NCI-H187 treated with DMSO at 0.1 percent for 48 hours (cell line): ENCODE data around the gene NOL6.
"Not testable (repeated sequence)": the region's sequence is repeated elsewhere in the genome, so short reads cannot be mapped to it uniquely, and the experiment has no call there.

Experiments
- DNase-seq: peaks from one replicate; lab custom pipeline; 2025; lab: John Stamatoyannopoulos, UW

NOL6 gene

GRCh38 chr9:33435821-33436277, 37.9 kb downstream of the NOL6 start:
- no peak for DNase-seq

- no peak for DNase-seq
Measured at GRCh38 chr9:33434317-33435105, 39.2 kb downstream of the NOL6 start.

GRCh38 chr9:33433871-33434270, 39.9 kb downstream of the NOL6 start:
- DNase-seq: no peak

GRCh38 chr9:33431420-33431819, 42.3 kb downstream of the NOL6 start:
- no peak for DNase-seq

- no peak for DNase-seq
Measured at GRCh38 chr9:33430942-33431341, 42.8 kb downstream of the NOL6 start.

- DNase-seq: no peak
Measured at GRCh38 chr9:33429256-33429985, 44.3 kb downstream of the NOL6 start.

- DNase-seq: no peak
Measured at GRCh38 chr9:33426843-33427293, 46.9 kb downstream of the NOL6 start.

- DNase-seq: no peak
Measured at GRCh38 chr9:33425128-33425533, 48.6 kb downstream of the NOL6 start.

- not testable (repeated sequence) for DNase-seq
Measured at GRCh38 chr9:33424492-33424891, 49.2 kb downstream of the NOL6 start.

GRCh38 chr9:33424043-33424442, 49.7 kb downstream of the NOL6 start:
- not testable (repeated sequence) for DNase-seq

GRCh38 chr9:33419708-33420303, 53.9 kb downstream of the NOL6 start:
- no peak for DNase-seq

- DNase-seq: no peak
Measured at GRCh38 chr9:33418090-33418489, 55.6 kb downstream of the NOL6 start.

- DNase-seq: no peak
Measured at GRCh38 chr9:33416996-33417395, 56.7 kb downstream of the NOL6 start.

GRCh38 chr9:33415501-33416038, 58.2 kb downstream of the NOL6 start:
- peak; percentile 1 for DNase-seq

- DNase-seq: no peak
Measured at GRCh38 chr9:33414889-33415500, 58.7 kb downstream of the NOL6 start.

- DNase-seq: no peak
Measured at GRCh38 chr9:33414268-33414667, 59.5 kb downstream of the NOL6 start.
